WTC11 (cell line): ENCODE measurements around the gene ZBTB21. TPM values are rescaled to one million over a fixed set of nuclear protein-coding genes. Genes with fewer than 3 reads are reported as not detected.

ENCODE experiments used
- ATAC-seq: fragments of 200-7000 bp; cut with Tn5 transposase; 2 replicates; pipeline ENCODE4 v1.10.0; 2021; ENCODE audit warnings: mild to moderate bottlenecking, moderate library complexity
- CTCF ChIA-PET: fragments of 300-600 bp; sonication (Branson Sonifier 250); formaldehyde crosslinking; loops from one replicate; lab custom pipeline; 2021; ENCODE audit warnings: antibody characterized with exemption; lab: Charles Lee
- POLR2A ChIA-PET: fragments of 350-600 bp; sonication (Branson Sonifier 250); formaldehyde crosslinking; loops from one replicate; lab custom pipeline; 2021; ENCODE audit warnings: antibody characterized with exemption; lab: Charles Lee
- DNase-seq: peaks from one replicate; pipeline ENCODE4 v3.0.0; 2021; ENCODE audit warnings: low spot score
- H3K27ac Mint-ChIP-seq: 2 replicates; pipeline ENCODE4 v1.8.0; 2021; ENCODE audit warnings: mixed read lengths
- H3K27me3 Mint-ChIP-seq: 2 replicates; pipeline ENCODE4 v1.8.0; 2021; ENCODE audit warnings: low read depth, mild to moderate bottlenecking, moderate library complexity, mixed read lengths
- H3K36me3 Mint-ChIP-seq: 2 replicates; pipeline ENCODE4 v1.8.0; 2021; ENCODE audit warnings: mixed read lengths
- H3K4me1 Mint-ChIP-seq: 2 replicates; pipeline ENCODE4 v1.8.0; 2022; ENCODE audit warnings: mixed read lengths
- H3K4me3 Mint-ChIP-seq: 2 replicates; pipeline ENCODE4 v1.8.0; 2021; ENCODE audit warnings: mild to moderate bottlenecking, moderate library complexity, mixed read lengths
- H3K9me3 Mint-ChIP-seq: 2 replicates; pipeline ENCODE4 v1.8.0; 2021; ENCODE audit warnings: mixed read lengths
- AR ChIP-seq: fragments of 250-450 bp; sonication (Bioruptor Pico); IDR thresholded peaks from 2 replicates; pipeline ENCODE4 v1.9.0; 2021; ENCODE audit warnings: mild to moderate bottlenecking
- JAZF1 ChIP-seq: fragments of 250-450 bp; sonication (Bioruptor Pico); IDR thresholded peaks from 2 replicates; pipeline ENCODE4 v1.9.0; 2021; ENCODE audit warnings: moderate library complexity, mild to moderate bottlenecking, inconsistent platforms
- NFATC4 ChIP-seq: fragments of 250-450 bp; sonication (Bioruptor Pico); IDR thresholded peaks from 2 replicates; pipeline ENCODE4 v1.9.0; 2021; ENCODE audit warnings: mild to moderate bottlenecking
- NFE2L1 ChIP-seq: sonication (generic); formaldehyde crosslinking; IDR thresholded peaks from 2 replicates; pipeline ENCODE4 v1.8.1; 2023; ENCODE audit warnings: missing genetic modification reagents
- NFYB ChIP-seq: sonication (generic); formaldehyde crosslinking; conservative IDR thresholded peaks from 2 replicates; pipeline ENCODE4 v1.8.0; 2022; ENCODE audit warnings: low read depth, missing genetic modification reagents
- NR2C2 ChIP-seq: sonication (generic); formaldehyde crosslinking; IDR thresholded peaks from 2 replicates; pipeline ENCODE4 v1.8.0; 2022; ENCODE audit warnings: mild to moderate bottlenecking, missing genetic modification reagents
- PRDM15 ChIP-seq: sonication (generic); formaldehyde crosslinking; IDR thresholded peaks from 2 replicates; pipeline ENCODE4 v1.8.0; 2022; ENCODE audit warnings: missing genetic modification reagents
- TCF7 ChIP-seq: sonication (generic); formaldehyde crosslinking; IDR thresholded peaks from 2 replicates; pipeline ENCODE4 v1.8.0; 2022; ENCODE audit warnings: mild to moderate bottlenecking, low read depth, missing genetic modification reagents, moderate library complexity
- TEAD1 ChIP-seq: sonication (generic); formaldehyde crosslinking; IDR thresholded peaks from 2 replicates; pipeline ENCODE4 v1.8.0; 2022; ENCODE audit warnings: mild to moderate bottlenecking, missing genetic modification reagents
- USF2 ChIP-seq: sonication (generic); formaldehyde crosslinking; IDR thresholded peaks from 2 replicates; pipeline ENCODE4 v1.8.1; 2023; ENCODE audit warnings: mild to moderate bottlenecking, missing genetic modification reagents, moderate library complexity
- ZNF263 ChIP-seq: sonication (generic); formaldehyde crosslinking; IDR thresholded peaks from 2 replicates; pipeline ENCODE4 v1.8.1; 2022; ENCODE audit warnings: low read depth, mild to moderate bottlenecking, moderate library complexity, missing genetic modification reagents
- ZNF317 ChIP-seq: sonication (generic); formaldehyde crosslinking; IDR thresholded peaks from 2 replicates; pipeline ENCODE4 v1.8.1; 2023; ENCODE audit warnings: low read depth, mild to moderate bottlenecking, moderate library complexity, missing genetic modification reagents, borderline replicate concordance
- ZNF423 ChIP-seq: fragments of 250-450 bp; sonication (Bioruptor Pico); IDR thresholded peaks from 2 replicates; pipeline ENCODE4 v2.1.2; 2022; ENCODE audit warnings: mild to moderate bottlenecking, moderate library complexity
- total RNA-seq: library from RNA; stranded (reverse); gene quantifications from 3 replicates; pipeline ENCODE4 v1.2.3, GENCODE V29; 2021
- TF ChIP-seq, protein P1 (sequence below): fragments of 250-450 bp; sonication (Bioruptor Pico); IDR thresholded peaks from 2 replicates; pipeline ENCODE4 v2.1.2; 2022; ENCODE audit warnings: mild to moderate bottlenecking, moderate library complexity
- TF ChIP-seq, protein P2 (sequence below): fragments of 250-450 bp; sonication (Bioruptor Pico); IDR thresholded peaks from 2 replicates; pipeline ENCODE4 v1.9.0; 2021; ENCODE audit warnings: mild to moderate bottlenecking

Gene ZBTB21
- total RNA-seq, 1 experiment from 2014 or later = 13.8 TPM

DNA sequence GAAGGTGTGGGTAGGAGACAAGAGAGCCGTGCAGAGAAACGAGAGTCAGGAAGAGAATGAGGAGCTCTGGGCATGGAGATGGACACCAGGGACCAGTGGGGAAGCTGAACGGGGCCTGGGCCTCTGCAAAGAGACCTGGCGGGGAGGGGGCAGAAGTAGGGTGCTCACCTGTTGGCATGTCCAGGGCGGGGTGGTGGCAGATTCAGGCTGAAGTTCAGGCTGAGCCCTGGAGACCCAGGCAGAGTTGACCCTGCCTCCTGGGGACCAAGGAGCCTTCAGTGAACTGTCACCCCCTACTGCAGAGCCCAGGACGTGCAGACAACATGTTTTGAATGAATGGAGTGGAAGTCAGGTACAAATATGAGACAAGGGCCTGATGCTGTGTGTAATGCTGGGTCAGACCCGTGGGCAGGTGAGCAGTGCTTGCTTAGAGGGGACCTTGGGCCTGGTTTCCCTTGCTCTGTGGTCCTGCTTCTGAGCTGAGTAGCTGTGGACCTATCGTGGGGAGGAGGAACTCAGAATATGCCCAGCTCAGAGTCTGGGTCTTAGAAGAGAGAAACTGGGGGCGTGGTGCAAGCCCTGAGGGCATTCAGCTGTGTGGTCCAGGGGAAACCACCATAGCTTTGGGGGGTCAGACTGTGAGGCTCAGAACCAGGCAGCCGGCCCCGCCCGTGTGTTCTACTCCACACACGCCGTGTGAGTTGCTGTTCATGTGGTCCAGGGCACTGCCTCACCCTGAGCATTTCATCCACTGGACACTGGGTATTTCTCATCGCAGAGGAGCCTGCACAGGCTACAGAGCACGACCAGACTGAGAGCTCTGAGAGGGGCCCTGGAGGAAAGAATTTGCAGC is 39.6 kb upstream of the ZBTB21 start (continued):
- TF ChIP-seq NR2C2 (CRISPR knock-in tag) = no peak
- no peak for TF ChIP-seq AR (CRISPR knock-in tag)
- no peak for TF ChIP-seq ZNF317
- no peak for TF ChIP-seq ZNF263 (CRISPR knock-in tag)
- TF ChIP-seq, protein P1, sequence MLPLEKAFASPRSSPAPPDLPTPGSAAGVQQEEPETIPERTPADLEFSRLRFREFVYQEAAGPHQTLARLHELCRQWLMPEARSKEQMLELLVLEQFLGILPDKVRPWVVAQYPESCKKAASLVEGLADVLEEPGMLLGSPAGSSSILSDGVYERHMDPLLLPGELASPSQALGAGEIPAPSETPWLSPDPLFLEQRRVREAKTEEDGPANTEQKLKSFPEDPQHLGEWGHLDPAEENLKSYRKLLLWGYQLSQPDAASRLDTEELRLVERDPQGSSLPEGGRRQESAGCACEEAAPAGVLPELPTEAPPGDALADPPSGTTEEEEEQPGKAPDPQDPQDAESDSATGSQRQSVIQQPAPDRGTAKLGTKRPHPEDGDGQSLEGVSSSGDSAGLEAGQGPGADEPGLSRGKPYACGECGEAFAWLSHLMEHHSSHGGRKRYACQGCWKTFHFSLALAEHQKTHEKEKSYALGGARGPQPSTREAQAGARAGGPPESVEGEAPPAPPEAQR (CRISPR knock-in tag) = no peak
- TF ChIP-seq, protein P2, sequence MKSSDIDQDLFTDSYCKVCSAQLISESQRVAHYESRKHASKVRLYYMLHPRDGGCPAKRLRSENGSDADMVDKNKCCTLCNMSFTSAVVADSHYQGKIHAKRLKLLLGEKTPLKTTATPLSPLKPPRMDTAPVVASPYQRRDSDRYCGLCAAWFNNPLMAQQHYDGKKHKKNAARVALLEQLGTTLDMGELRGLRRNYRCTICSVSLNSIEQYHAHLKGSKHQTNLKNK (CRISPR knock-in tag) = no peak
- no peak for TF ChIP-seq JAZF1

DNA sequence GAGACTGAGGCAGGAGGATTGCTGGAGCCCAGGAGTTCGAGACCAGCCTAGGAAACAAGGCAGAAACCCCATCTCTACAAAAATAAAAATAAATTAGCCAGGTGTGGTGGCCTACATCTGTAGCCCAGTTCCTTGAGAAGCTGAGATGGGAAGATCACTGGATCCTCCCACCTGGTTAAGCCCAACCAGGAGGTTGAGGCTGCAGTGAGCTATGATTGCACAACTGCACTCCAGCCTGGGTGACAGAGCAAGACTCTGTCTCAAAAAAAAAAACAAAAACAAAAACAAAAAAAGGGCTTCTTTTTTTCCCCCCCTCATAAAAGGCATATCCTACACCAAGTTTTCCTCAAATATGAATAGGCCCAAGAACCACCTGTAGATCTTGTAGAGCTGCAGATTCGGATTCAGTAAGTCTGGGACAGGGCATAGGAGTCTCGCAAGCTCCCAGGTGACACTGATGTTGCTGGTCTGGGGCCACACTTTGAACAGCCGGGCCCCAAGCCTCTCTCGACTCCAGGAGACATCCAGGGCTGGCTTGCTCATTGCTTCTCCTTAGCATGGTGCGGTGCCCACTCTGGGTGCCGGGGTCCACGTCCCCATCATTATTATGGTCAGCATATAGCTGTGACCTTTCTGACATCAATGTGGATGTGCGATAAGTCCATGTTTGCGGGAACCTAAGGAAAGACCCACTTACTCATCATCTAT is 38.9 kb upstream of the ZBTB21 start:
- H3K4me1 Mint-ChIP-seq = no peaks in the 10 kb centered on the region
- TF ChIP-seq NFATC4 (no peak), TCF7 (CRISPR knock-in tag) (no peak), TEAD1 (CRISPR knock-in tag) (no peak), NFYB (CRISPR knock-in tag) (no peak), USF2 (CRISPR knock-in tag) (no peak), PRDM15 (CRISPR knock-in tag) (no peak), ZNF423 (no peak), NFE2L1 (CRISPR knock-in tag) (no peak)
- TF ChIP-seq, all 79 proteins: peak for 0
- H3K27me3 Mint-ChIP-seq = no peaks in the 10 kb centered on the region
- H3K4me3 Mint-ChIP-seq = no peak overlapping the region
- no peak overlapping the region for H3K27ac Mint-ChIP-seq
- peaks cover 15% of the 10 kb centered on the region for H3K9me3 Mint-ChIP-seq
- no peak for ATAC-seq
- no peak for DNase-seq
- CTCF ChIA-PET = no interaction called here
- POLR2A ChIA-PET = interaction anchor here (0.5 to 1.5 kb wide), 2 partner anchors 17 to 407 kb away, joined by 3 to 5 read pairs; no protein-coding TSS in a partner anchor
- H3K36me3 Mint-ChIP-seq = peaks cover 9% of the 10 kb centered on the region
